GM10248 (cell line): ENCODE measurements around the gene H2AZ2.

Experiments used
- CTCF ChIA-PET: fragments of 300-600 bp; sonication (Branson Sonifier 250); formaldehyde crosslinking; extraction: SDS; loops from one replicate; lab custom pipeline; 2021; ENCODE audit warnings: antibody characterized with exemption; lab: Yijun Ruan, JAX
- POLR2A ChIA-PET: fragments of 350-650 bp; sonication (Branson Sonifier 250); formaldehyde crosslinking; extraction: SDS; loops from one replicate; lab custom pipeline; 2020; ENCODE audit warnings: antibody characterized with exemption; lab: Yijun Ruan, JAX
- DNase-seq: peaks from one replicate; pipeline ENCODE4 v3.0.0; 2012; ENCODE audit errors: extremely low spot score
- CTCF ChIP-seq: IDR thresholded peaks from 2 replicates; pipeline ENCODE4 v1.5.1; 2012; ENCODE audit warnings: mild to moderate bottlenecking, low read depth; ENCODE audit errors: extremely low read depth, missing control alignments, control extremely low read depth

Gene H2AZ2

GRCh38 chr7:44802418-44803025, 45.4 kb downstream of the H2AZ2 start:
- DNase-seq, result no peak
- TF ChIP-seq CTCF, result no peak
- ChIA-PET POLR2A (no interaction called here), CTCF (interaction anchor here (1.2 kb wide), 1 partner anchor 42 kb away, joined by 4 read pairs; no protein-coding TSS in a partner anchor)

- no peak for TF ChIP-seq CTCF
- CTCF ChIA-PET, result interaction anchor here (1.2 kb wide), 1 partner anchor 42 kb away, joined by 4 read pairs; no protein-coding TSS in a partner anchor
- no peak for DNase-seq
- POLR2A ChIA-PET, result no interaction called here
Measured at GRCh38 chr7:44801890-44802289, 46.0 kb downstream of the H2AZ2 start.

- DNase-seq, result no peak
- ChIA-PET POLR2A (interaction anchor here (0.7 to 0.9 kb wide), 2 partner anchors 179 to 232 kb away, joined by 4 to 5 read pairs; no protein-coding TSS in a partner anchor), CTCF (interaction anchor here (0.8 to 4.4 kb wide), 4 partner anchors 9 to 198 kb away, joined by 3 to 24 read pairs (median 3); partner anchors contain the start of gene H2AZ2)
- TF ChIP-seq CTCF, result no peak
Measured at GRCh38 chr7:44799939-44800338, 47.9 kb downstream of the H2AZ2 start.

- CTCF ChIA-PET, result interaction anchor here (0.6 to 4.4 kb wide), 19 partner anchors 10 to 435 kb away, joined by 3 to 24 read pairs (median 3); partner anchors contain the start of gene PURB
- DNase-seq, result no peak
- no peak for TF ChIP-seq CTCF
- POLR2A ChIA-PET, result interaction anchor here (0.6 to 1.8 kb wide), 8 partner anchors 18 to 1216 kb away, joined by 3 to 10 read pairs (median 4); partner anchors contain the start of gene PURB
Measured at GRCh38 chr7:44798649-44799305, 49.1 kb downstream of the H2AZ2 start.

DNA sequence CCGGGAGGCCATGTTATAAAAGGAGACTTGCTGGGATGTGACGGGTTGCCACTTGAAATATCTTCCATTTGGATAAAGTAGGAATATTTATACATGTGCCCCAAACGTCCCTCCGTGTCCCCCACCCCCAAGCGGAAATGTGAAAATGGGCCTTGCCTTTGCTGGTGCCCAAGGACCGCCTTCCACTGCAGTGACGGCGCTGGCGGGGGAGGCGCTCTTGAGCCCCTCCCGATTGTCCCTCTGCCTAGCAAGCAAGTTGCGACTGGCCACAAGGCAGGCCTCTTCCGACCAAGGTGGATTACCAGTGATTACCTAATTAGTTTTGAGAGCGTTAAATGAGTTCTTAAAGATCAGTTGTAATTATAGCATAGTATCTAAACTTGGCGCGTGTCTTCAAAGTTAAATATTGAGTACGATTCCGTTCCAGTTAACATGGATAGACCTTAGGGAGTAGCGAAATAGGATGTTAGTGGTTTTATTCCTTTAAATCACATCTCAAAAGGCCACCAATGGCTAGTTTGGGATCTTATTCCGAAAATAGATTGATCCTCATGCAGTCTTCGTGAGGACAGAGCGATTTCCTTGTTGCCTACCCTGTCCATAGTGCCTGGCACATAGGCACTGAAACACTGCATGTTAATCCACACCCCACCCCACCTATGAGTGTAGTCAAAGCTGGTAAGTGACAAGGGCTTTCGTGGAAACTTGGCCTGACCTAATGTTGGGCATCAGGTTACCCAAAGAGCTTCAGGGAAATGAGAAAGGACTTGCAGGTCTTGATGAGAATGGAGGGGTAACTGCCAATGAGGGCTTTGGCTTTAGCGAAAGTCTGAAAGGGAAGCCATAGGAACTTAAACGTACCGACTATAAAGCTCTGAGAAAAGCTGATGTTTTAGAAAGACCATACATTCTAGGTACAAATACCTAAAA, 50.3 kb downstream of the H2AZ2 start:
- POLR2A ChIA-PET, result interaction anchor here (0.6 to 1.8 kb wide), 15 partner anchors 8 to 1215 kb away, joined by 3 to 10 read pairs (median 3); partner anchors contain the start of genes OGDH and PURB
- peak; percentile 79 for DNase-seq
- CTCF ChIA-PET, result interaction anchor here (0.6 to 4.4 kb wide), 21 partner anchors 11 to 339 kb away, joined by 3 to 24 read pairs (median 3); partner anchors contain the start of genes OGDH and PURB
- TF ChIP-seq CTCF, result peak; percentile 59
